Stimulated activated CD8-positive, alpha-beta memory T cell treated with anti-CD3 and anti-CD28 coated beads, Interleukin-2, amount 100 ng/mL, for 48 hours (primary cell): ENCODE data around the gene CYSTM1.
"Not testable (repeated sequence)": the region's sequence is repeated elsewhere in the genome, so short reads cannot be mapped to it uniquely, and the experiment has no call there.

Experiments
- DNase-seq, 2 donors: peaks; one replicate each; pipeline ENCODE4 v3.0.0-alpha.2; 2020; ENCODE audit warnings: low read depth in 2 of 2

The CYSTM1 gene

DNA sequence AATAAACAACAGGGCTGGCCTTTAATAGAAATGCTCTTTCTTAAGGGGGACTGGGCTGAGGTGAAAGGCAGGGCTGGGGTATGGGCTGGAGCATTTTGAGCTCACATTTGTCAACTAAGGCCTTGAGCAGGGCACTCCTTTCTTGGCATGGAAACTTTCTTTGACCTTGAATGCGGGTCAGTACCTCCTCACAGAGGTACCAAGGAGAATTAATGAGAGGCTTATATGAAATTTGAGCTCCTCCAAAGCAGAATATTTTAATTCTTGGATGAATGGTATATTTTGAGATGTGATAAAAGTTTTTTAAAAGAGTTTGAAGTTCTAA lies 3.1 kb downstream of the CYSTM1 start:
- no peak for DNase-seq

GRCh38 chr5:140178482-140179116 lies 3.6 kb downstream of the CYSTM1 start:
- DNase-seq: no peak

DNA sequence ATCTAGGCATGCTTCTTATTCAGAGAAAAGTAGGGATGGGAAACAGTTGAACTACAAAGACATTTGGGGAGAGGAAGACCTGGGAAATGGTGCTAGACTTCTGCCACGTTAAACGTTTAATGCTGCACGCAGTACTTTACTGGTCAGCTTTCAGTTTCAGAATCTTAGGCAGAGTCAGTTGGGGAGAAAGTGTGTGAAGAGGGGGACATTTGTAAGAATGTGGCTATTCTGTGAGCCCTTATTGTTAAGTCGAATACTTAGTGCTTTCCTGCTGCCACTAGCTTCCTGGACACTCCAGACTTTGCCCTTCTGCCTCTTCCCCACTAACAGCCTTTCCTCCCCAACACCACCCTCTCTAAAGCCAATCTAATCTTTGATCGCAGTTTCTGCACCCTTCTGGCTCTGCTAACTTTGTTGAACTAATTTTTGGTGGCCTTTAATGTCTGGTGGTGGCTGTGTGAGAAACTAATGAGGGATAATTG lies 6.1 kb downstream of the CYSTM1 start:
- no peak for DNase-seq

- DNase-seq: no peak
Measured at GRCh38 chr5:140181525-140181924, 6.5 kb downstream of the CYSTM1 start.

- DNase-seq: no peak
Measured at GRCh38 chr5:140182075-140182711, 7.2 kb downstream of the CYSTM1 start.

- no peak for DNase-seq
Measured at GRCh38 chr5:140182803-140183367, 7.9 kb downstream of the CYSTM1 start.

GRCh38 chr5:140185409-140185808 lies 10.4 kb downstream of the CYSTM1 start:
- no peak for DNase-seq

DNA sequence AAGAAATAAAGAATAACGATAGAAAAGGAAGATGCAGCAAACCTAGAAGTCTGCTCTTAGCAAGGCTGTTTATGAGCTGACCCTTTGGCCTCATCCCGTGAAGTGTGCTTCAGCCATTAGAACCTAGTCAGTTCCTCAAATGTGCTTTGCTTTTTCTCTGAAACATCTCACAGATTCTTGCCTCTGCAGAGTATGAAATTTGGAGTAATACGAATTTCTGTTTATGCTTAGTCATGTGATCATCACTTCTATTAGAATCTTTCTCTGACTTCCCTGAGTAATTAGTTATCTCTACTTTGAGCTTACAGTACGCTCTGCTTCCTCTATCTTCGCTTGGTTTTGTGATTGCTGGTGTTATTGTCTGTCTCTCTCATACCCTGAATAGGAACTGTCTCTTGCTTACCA lies 11.3 kb downstream of the CYSTM1 start:
- no peak for DNase-seq

DNA sequence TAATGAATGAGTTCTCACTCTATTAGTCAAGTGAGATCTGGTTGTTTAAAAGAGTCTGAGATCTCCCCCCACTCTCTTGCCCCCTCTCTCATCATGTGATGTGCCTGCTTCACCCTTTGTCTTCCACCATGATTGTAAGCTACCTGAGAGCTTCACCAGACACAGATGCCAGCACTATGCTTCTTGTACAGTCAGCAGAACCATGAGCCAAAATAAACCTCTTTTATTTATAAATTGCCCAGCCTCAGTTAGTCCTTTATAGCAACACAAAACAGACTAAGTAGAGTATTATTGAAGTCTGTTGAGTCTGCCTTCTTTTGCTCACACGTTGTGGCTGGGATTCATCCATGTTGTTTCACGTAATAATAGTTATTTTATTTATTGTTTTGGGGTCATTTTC lies 14.3 kb downstream of the CYSTM1 start:
- DNase-seq: no peak

- no peak for DNase-seq
Measured at GRCh38 chr5:140189977-140190871, 15.2 kb downstream of the CYSTM1 start.

GRCh38 chr5:140190872-140191218 lies 15.9 kb downstream of the CYSTM1 start:
- no peak for DNase-seq

DNA sequence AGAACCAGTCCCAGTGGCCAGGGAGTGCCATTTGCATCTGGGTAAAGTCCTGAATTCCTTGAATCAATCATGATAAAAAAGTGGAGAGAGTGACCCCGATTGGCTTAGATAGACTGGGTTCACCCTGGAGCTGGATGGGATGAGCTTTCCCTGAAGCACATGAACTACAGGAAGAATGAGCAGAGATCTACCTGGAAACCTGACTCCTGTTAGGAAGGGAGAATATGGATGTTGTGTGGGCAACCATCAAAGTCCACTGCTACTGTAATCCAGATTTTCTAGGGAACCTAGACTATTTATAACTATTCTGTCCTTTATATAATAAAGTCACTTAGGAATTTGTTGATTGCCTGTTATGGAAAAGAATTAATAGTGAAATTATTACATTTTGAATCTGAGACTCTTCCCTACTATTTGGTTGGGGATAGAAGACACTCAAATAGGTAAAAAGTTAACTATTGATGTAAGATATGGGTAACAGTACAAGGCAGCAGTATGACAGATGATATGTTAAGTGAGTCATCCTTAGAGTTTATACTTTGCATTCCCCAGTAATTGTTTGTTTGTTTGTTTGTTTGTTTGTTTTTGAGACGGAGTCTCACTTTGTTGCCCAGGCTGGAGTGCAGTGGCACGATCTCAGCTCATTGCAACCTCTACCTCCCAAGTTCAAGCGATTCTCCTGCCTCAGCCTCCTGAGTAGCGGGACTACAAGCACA lies 17.9 kb downstream of the CYSTM1 start:
- no peak for DNase-seq

DNA sequence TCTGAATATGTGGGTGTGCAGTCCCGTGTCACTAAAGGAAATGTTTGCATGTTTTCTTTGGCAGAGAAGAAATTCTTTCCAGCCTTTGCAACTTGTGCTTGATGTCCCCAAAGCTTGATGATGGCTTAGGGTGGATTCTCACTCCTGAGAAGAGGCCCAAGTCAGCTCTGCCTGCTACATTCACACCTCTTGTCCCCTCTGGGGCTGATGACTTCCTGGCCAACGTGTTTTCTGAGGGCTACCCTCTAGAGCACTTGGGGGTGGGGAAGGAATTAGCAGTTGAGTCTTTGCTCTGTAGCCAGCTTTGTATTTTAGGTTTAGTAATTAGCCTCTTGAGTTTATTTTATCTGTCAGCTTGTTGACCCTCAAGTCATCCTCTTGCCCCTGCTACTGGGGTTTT lies 19.7 kb downstream of the CYSTM1 start:
- no peak for DNase-seq

DNA sequence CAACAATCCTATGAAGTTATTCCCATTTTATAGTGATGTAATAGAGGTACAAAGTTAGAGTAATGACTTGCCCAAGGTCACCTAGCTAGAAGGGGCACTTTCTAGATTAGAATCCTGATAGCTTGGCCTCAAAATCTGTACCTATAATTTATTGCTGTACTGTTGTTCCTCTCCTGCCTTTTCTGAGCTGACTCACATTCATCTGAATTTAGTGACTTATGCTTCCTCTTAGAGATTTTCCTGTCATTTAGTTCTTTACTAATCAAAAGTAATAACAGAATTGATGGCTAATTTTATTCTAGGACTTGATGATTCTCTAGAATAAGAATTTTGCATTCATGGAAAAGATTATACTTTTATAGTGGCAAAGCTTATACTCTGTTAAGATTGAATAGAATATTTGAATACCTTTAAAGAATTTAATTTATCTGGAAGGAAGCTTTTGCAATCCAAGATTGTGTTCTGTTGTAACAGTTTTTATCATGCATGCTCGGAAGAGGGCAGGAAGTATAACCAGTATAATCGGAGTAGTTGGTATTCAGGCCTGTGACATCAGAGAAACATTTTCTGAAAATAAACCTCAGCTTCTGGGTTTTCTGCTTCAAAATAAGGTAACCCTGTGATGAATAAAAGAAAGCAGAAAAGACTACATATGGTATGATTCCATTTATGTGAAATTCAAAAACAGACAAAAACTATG lies 21.3 kb downstream of the CYSTM1 start:
- DNase-seq: no peak

- no peak for DNase-seq
Measured at GRCh38 chr5:140197023-140197422, 22.0 kb downstream of the CYSTM1 start.

GRCh38 chr5:140198915-140199314 lies 23.9 kb downstream of the CYSTM1 start:
- not testable (repeated sequence) for DNase-seq

- DNase-seq: no peak
Measured at GRCh38 chr5:140202078-140202477, 27.1 kb downstream of the CYSTM1 start.

DNA sequence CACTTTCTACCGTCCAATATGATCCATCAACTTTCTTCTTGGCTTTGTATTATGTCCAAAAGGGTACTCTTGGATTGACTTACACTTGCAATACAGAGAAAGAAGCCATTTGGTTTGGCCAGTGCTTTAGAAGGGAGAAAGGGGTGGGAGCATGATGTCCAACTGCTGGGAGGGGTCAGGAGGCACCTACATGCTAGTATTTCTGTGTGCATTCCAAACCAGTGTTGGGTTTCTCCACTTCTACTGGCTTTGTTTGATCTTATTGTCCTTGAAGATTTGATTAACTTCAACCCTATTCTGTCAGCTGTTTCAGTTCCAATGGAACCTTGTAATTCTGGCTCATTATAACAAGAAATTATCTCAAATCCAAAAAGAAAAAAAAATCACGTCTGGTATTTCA lies 27.6 kb downstream of the CYSTM1 start:
- DNase-seq: no peak

GRCh38 chr5:140205216-140205615 lies 30.2 kb downstream of the CYSTM1 start:
- DNase-seq: no peak

DNA sequence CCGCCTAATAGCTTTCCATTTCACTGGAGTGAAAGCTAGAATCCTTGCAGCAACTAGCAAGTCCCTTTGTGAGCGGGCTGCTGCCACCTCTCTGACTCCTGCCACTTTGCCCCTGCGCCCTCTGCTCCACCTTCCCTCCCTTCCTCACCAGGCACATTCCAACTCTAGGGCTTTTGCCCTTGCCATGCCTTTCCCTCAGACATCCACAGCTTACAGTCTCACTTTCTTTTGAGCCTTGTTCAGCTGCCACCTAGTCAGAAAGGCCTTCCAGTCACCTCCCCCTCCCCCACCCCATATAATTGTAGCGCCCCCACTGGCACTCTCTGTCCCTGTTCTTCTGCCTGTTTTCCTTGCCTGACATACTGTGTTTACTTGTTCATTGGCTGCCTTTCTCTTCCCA lies 31.0 kb downstream of the CYSTM1 start:
- DNase-seq: no peak

GRCh38 chr5:140207250-140207964 lies 32.4 kb downstream of the CYSTM1 start:
- DNase-seq: no peak
